ENCODE data around the gene SUFU. TPM values are rescaled to one million over a fixed set of nuclear protein-coding genes. Genes with fewer than 3 reads are reported as not detected.

Gene SUFU
- total RNA-seq, 4 donors from 2014 or later: 6.5 to 11.0 (median 9.2) TPM

GRCh38 chr10:102633848-102634247 is 130.1 kb downstream of the SUFU start:
- Histone ChIP-seq H3K27me3 (no peaks in the 10 kb centered on the region), H3K9me3 (no peaks in the 10 kb centered on the region), H3K4me1 (peaks cover 0 to 26% (median 4%) of the 10 kb centered on the region in 4 donors), H3K36me3 (peaks cover 0 to 6% (median 0%) of the 10 kb centered on the region in 3 donors), H3K27ac (peak overlapping the region; percentile 6 to 62 (median 54)), H3K4me3 (no peak overlapping the region)
- DNase-seq: no peak
- TF ChIP-seq POLR2A (IDR thresholded peaks at IDR 0.05) (no peak), CTCF (IDR thresholded peaks at IDR 0.05) (no peak)

GRCh38 chr10:102634686-102635085 is 130.9 kb downstream of the SUFU start:
- peak overlapping the region in 1 of 4 donors; percentile 49 for H3K27ac ChIP-seq
- H3K9me3 ChIP-seq: no peaks in the 10 kb centered on the region
- H3K4me1 ChIP-seq: peaks cover 0 to 26% (median 4%) of the 10 kb centered on the region in 4 donors
- no peak for DNase-seq
- H3K4me3 ChIP-seq: no peak overlapping the region
- H3K36me3 ChIP-seq: peaks cover 0 to 6% (median 0%) of the 10 kb centered on the region in 3 donors
- TF ChIP-seq CTCF (IDR thresholded peaks at IDR 0.05): no peak
- H3K27me3 ChIP-seq: no peaks in the 10 kb centered on the region

GRCh38 chr10:102635377-102635776 is 131.6 kb downstream of the SUFU start:
- no peak for DNase-seq

GRCh38 chr10:102639537-102639936 is 135.8 kb downstream of the SUFU start:
- H3K36me3 ChIP-seq: no peaks in the 10 kb centered on the region
- no peak overlapping the region for H3K27ac ChIP-seq
- H3K4me3 ChIP-seq: no peak overlapping the region
- no peak for DNase-seq
- no peak for TF ChIP-seq CTCF (IDR thresholded peaks at IDR 0.05)
- no peak for TF ChIP-seq POLR2A (IDR thresholded peaks at IDR 0.05)
- H3K27me3 ChIP-seq: no peaks in the 10 kb centered on the region
- H3K4me1 ChIP-seq: peaks cover 0 to 7% (median 0%) of the 10 kb centered on the region in 4 donors
- H3K9me3 ChIP-seq: no peaks in the 10 kb centered on the region

More at GRCh38 chr10:102635377-102635776, 131.6 kb downstream of the SUFU start:
- Histone ChIP-seq H3K27ac (no peak overlapping the region), H3K9me3 (no peaks in the 10 kb centered on the region), H3K4me1 (peaks cover 0 to 26% (median 4%) of the 10 kb centered on the region in 4 donors), H3K36me3 (no peaks in the 10 kb centered on the region), H3K27me3 (no peaks in the 10 kb centered on the region), H3K4me3 (no peak overlapping the region)
- TF ChIP-seq CTCF (IDR thresholded peaks at IDR 0.05) (no peak), POLR2A (IDR thresholded peaks at IDR 0.05) (no peak)

- DNase-seq: no peak
- no peak for TF ChIP-seq CTCF (IDR thresholded peaks at IDR 0.05)
- no peak for TF ChIP-seq POLR2A (IDR thresholded peaks at IDR 0.05)
- Histone ChIP-seq H3K9me3 (no peaks in the 10 kb centered on the region), H3K27ac (peak overlapping the region; percentile 98 to 100 (median 100)), H3K27me3 (no peaks in the 10 kb centered on the region), H3K4me1 (peaks cover 0 to under 1% (median 0%) of the 10 kb centered on the region in 4 donors), H3K36me3 (no peaks in the 10 kb centered on the region), H3K4me3 (peak overlapping the region in 3 of 4 donors; percentile 73 to 93 (median 74))
These were observed 137.6 kb downstream of the SUFU start for GRCh38 chr10:102641402-102641801.

All from Peyer's patch (tissue), 4 donors.